GM21717 (cell line): ENCODE results near the gene CLEC2L.

Experiments used
- ATAC-seq: cut with Tn5 transposase; IDR thresholded peaks from one replicate; pipeline ENCODE4 v1.9.1; 2021; ENCODE audit warnings: mild to moderate bottlenecking, moderate library complexity; ENCODE audit not compliant: unreplicated experiment

CLEC2L gene

DNA sequence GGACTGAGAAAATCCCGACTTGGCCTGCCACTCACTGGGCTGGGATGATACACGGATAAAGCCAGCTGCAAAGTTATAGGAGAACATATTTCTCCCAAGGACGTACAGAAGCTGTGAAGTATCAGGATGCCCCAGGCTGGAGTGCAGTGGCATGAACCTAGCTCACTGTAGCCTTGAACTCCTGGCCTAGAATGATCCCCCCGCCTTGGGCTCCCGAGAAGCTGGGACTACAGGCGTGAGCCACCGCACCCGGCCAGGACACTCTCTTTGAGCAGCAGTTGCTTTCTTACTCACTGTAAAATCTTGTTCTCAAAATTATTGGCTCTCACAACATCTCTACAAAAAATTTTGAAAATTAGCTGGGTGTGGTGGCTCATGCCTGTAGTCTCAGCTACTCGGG is 50.4 kb downstream of the CLEC2L start:
- no peak for ATAC-seq

DNA sequence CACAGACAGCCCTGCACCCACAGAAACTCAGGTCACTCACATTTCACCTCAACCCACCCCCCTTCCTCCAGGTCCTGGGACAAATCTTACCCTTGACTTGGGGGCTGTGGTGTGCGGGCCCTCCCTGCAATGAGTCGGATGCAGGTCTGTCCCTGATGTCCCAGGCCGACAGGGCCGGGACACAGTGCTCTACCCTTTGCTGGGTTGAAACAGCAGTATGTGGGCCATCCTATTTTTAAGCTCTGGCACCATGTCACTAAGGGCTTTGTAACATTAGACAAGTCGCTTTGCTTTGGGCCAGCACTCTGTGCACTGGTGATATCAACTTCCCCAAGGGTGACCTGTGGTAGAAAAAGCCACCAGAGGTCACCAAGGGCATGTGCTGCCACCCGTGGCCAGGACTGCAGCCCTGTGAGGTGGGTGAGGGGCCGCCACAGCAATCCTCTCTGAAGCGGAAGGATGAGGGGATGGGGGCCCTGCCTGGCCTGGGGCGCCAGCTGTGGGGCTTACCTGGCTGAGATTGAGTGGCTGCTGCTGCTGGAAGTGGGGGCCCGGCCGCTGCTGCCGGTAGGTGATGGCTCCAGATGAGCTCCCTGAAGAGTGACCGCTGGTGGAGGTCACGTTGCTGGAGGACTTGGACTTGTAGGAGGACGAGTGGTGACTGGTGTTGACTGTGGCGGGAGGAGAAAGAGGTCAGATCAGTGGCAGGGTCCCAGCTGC is 51.3 kb downstream of the CLEC2L start:
- ATAC-seq: no peak

GRCh38 chr7:139575338-139575680 is 51.8 kb downstream of the CLEC2L start:
- no peak for ATAC-seq

DNA sequence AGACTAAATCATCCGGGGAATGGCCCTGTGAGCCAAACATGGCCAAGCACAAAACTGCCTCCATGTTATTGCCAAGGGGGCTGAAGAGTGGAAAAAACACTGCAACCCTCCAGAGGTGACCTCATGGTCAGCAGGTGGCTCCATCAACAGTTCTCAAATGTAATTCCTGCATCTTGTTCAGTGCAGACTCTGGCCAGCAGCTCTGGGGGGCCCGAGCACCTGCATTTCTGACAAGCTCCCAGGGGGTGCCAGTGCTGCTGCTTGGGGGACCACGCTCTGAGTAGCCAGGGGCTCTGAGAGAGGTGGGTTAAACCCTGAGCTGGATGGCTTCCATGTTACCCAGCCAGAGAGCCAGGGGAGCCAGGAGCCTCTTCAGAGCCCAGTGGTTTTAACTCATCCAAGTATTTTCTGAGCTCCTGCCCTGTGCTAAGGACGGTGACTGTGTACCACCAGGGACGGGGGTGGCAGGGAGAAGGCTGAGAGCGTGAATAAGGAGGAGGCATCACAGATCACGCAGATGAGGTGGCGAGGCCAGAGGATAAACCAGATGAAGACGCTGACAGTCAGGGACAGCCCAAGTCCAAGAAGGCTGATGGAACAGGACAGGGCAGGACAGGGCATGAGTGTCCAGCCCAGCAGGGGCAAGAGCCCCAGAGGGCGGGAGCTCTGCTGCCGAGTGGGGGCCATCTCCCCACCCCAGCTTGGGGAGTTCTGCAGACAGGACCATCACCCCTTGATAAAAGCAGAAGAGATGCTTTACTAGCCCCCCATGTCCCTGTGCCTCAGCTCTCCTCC is 52.9 kb downstream of the CLEC2L start:
- ATAC-seq: no peak

- ATAC-seq: no peak
Observed at GRCh38 chr7:139580435-139580834, 57.0 kb downstream of the CLEC2L start.

DNA sequence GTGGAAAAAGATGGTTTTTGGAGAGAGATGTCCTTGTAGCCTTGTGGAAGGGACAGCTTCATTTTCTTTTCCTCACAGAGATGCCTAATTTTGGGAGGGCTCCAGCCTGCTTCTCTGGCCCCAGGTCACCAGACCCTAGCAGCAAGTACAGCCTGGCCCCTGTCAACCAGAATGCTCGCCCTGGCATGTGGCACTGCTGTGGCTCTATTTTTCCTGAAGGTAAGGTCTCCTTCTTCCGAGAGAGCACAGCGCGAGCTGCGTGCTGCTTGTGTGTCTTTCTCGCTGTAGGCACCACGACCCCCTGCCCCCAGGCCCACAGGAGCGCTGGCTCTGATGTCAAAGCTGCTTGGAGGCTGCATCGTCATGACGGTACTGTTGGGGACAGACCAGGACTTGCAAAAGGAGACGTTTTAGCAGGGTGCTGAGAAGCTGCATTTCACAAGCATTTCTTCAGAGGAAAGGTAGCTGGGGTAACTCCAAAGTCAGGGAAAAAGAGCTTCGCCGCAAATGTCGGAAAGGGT is 58.7 kb downstream of the CLEC2L start:
- no peak for ATAC-seq

DNA sequence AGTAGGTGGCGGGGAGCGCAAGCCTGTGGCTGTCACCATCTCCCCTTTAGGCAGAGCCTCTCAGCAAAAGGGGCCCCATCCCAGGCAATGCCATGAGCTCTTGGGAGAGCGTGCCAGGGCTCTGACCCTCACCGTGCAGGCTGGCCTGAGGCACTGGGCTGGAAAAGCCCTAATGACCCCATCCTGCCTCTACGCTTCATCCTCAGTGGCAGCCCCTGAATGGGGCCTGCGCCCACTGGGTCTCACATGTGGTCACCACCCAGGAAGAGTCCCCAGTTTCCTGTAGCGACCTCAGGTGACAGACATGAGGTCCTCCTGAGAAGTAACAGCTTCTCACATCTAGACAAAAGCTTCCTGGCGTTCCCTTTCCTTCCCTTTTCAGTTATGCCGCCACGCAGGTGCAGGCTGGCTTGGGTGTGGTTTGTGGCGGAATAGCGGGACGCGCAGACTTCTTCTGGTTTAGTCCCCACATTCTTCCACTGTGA is 59.2 kb downstream of the CLEC2L start:
- ATAC-seq: no peak

- ATAC-seq: no peak
Observed at GRCh38 chr7:139583826-139584553, 60.5 kb downstream of the CLEC2L start.

DNA sequence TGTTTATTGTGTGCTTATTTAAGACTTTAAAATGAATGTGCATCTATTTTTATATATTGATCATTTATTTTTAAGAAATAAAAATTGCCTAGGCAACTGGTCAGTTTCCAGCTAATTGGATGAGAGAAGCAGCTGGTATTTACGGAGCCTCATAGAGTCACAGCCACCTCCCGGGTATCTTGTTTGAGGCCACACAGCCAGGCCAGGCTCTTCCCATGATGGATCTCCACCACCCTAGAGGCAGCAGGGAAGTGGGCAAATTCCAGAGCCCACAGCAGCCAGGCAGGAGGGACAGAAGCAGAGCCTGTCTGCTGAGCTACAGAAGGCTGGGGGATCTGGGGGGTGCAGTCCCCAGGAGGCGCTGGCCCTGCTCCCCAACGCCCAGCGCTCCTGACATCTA is 61.6 kb downstream of the CLEC2L start:
- ATAC-seq: no peak

DNA sequence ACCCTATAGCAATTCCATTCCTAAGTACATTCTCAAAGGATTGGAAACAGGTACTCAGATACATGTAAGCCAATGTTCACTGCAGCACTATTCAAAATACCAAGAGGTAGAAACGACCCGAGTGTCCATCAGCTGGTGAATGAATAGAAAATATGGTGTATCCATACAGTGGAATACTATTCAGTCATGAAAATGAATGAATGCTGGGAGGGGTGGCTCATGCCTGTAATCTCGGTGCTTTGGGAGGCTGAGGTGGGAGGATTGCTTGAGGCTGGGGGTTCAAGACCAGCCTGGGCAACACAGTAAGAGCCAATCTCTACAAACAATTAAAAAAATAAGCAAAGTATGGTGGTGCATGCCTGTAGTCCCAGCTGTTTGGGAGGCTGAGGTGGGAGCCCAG is 62.8 kb downstream of the CLEC2L start:
- no peak for ATAC-seq

DNA sequence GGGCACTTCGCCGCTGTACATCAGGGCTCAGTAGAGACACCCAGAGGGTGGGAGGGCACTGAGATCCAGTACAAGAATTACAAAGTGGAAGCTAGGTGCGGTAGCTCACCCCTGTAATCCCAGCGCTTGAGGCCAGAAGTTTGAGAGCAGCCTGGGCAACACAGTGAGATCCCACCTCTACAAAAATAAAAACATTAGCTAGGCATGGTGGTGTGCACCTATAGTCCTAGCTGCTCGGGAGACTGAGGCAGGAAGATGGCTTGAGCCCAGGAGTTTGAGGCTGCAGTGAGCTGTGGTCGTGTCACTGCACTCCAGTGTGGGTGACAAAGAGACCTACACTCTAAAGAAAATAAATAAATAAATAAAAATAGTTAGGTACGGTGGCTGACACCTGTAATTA is 64.0 kb downstream of the CLEC2L start:
- ATAC-seq: no peak

GRCh38 chr7:139588632-139589031 is 65.1 kb downstream of the CLEC2L start:
- no peak for ATAC-seq

DNA sequence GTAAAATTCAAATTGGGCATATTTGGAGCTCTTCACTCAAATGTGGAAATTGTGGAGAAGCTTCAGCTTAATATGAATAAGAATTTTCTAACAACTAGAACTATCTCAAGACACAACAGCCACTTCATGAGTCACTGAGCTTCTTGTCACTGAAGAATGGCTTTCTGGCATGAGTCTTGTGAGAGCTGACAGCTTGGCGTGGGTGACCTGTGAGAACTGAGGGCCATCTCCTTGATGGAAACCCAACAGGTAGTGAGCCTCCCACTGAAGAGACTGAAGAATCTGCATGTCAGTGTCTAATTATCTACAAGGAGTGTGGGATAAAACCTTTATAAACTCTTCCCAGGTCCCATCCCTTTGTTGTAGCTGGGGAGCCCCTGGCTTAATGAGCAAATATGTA is 66.0 kb downstream of the CLEC2L start:
- no peak for ATAC-seq

- no peak for ATAC-seq
Observed at GRCh38 chr7:139591550-139592195, 68.2 kb downstream of the CLEC2L start.

GRCh38 chr7:139592801-139593461 is 69.4 kb downstream of the CLEC2L start:
- ATAC-seq: no peak

- ATAC-seq: no peak
Observed at GRCh38 chr7:139594090-139594489, 70.6 kb downstream of the CLEC2L start.
